ENCODE results near the gene LRRC59.

Gene LRRC59

DNA sequence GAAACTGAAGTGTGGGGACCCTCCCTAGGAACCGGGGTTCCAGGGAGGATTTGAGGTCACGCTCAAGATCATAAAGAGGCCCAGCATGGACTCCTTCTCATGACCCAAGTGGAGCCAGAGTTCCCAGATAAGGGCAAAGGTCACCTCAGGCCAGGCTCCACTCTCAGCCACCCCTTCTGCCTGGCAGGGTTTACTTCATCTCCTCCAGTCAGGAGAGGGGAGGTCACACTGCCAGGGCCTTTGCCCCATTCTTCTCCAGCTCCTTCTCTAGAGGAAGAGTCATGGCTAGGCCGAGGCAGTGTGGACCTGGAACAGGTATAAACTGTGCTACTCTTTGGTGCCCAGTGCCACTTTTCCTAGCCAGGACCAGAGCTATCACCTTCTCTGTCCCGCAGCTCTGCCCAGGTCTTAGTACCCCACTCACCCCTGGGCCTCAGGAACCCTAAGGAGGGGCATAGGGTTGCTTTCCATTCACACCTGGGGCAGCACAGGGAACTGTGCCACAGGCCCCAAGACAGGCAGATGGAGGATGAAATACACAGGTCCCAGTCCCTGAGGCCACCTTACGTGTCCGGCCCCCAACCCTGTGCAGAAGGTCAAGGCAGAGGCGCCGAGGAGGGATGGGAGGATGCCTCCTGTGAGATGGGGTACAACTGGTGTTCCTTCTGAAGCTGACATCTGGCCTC lies 27.8 kb upstream of the LRRC59 start:
- Histone ChIP-seq H3K27ac (peak overlapping the region; percentile 8), H3K36me3 (replicated peaks) (no peaks in the 10 kb centered on the region), H3K27me3 (replicated peaks) (no peaks in the 10 kb centered on the region), H3K4me3 (ENCODE audit: low read depth, low read length) (peak overlapping the region; percentile 74)
- TF ChIP-seq, protein P1, sequence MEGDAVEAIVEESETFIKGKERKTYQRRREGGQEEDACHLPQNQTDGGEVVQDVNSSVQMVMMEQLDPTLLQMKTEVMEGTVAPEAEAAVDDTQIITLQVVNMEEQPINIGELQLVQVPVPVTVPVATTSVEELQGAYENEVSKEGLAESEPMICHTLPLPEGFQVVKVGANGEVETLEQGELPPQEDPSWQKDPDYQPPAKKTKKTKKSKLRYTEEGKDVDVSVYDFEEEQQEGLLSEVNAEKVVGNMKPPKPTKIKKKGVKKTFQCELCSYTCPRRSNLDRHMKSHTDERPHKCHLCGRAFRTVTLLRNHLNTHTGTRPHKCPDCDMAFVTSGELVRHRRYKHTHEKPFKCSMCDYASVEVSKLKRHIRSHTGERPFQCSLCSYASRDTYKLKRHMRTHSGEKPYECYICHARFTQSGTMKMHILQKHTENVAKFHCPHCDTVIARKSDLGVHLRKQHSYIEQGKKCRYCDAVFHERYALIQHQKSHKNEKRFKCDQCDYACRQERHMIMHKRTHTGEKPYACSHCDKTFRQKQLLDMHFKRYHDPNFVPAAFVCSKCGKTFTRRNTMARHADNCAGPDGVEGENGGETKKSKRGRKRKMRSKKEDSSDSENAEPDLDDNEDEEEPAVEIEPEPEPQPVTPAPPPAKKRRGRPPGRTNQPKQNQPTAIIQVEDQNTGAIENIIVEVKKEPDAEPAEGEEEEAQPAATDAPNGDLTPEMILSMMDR (IDR thresholded peaks at IDR 0.05; ENCODE audit: low read depth, low read length, missing control alignments): no peak
- in situ Hi-C loops (cut with HindIII; ENCODE audit: low pct_ligation_motif_present, low sequenced_read_pairs): no loop called here
- DNase-seq: no peak

GRCh38 chr17:50424246-50424995 lies 27.1 kb upstream of the LRRC59 start:
- TF ChIP-seq, protein P1 (IDR thresholded peaks at IDR 0.05; ENCODE audit: low read depth, low read length, missing control alignments): no peak
- no peak for DNase-seq
- Histone ChIP-seq H3K36me3 (replicated peaks) (no peaks in the 10 kb centered on the region), H3K4me3 (ENCODE audit: low read depth, low read length) (no peak overlapping the region), H3K27me3 (replicated peaks) (no peaks in the 10 kb centered on the region), H3K27ac (peak overlapping the region; percentile 33)
- in situ Hi-C loops (cut with HindIII; ENCODE audit: low pct_ligation_motif_present, low sequenced_read_pairs): no loop called here

- no peaks in the 10 kb centered on the region for H3K36me3 ChIP-seq (replicated peaks)
- in situ Hi-C loops (cut with HindIII; ENCODE audit: low pct_ligation_motif_present, low sequenced_read_pairs): no loop called here
- TF ChIP-seq, protein P1 (IDR thresholded peaks at IDR 0.05; ENCODE audit: low read depth, low read length, missing control alignments): no peak
- peak overlapping the region; percentile 33 for H3K27ac ChIP-seq
- no peak overlapping the region for H3K4me3 ChIP-seq (ENCODE audit: low read depth, low read length)
- no peaks in the 10 kb centered on the region for H3K27me3 ChIP-seq (replicated peaks)
- DNase-seq: peak; percentile 89
Measured at GRCh38 chr17:50423553-50424159, 26.3 kb upstream of the LRRC59 start.

DNA sequence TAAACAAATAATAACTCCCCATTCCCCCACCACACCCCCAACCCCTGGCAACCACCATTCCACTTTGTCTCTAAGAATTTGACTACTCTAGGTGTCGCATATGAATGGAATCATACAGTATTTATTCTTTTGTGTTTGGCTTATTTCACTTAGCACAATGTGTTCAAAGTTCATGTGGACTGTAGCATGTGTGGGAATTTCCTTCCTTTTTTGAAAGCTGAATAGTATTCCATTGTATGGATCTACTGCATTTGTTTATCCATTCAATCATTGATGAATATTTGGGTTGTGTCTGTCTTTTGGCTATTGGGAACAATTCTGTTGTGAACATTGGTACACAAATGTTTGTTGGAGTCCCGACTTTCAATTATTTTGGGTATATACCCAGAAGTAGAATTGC lies 25.4 kb upstream of the LRRC59 start:
- H3K36me3 ChIP-seq (replicated peaks): no peaks in the 10 kb centered on the region
- DNase-seq: no peak
- no peak overlapping the region for H3K27ac ChIP-seq
- H3K4me3 ChIP-seq (ENCODE audit: low read depth, low read length): no peak overlapping the region
- TF ChIP-seq, protein P1 (IDR thresholded peaks at IDR 0.05; ENCODE audit: low read depth, low read length, missing control alignments): no peak
- H3K27me3 ChIP-seq (replicated peaks): no peaks in the 10 kb centered on the region
- in situ Hi-C loops (cut with HindIII; ENCODE audit: low pct_ligation_motif_present, low sequenced_read_pairs): no loop called here

- TF ChIP-seq, protein P1 (IDR thresholded peaks at IDR 0.05; ENCODE audit: low read depth, low read length, missing control alignments): no peak
- Histone ChIP-seq H3K4me3 (ENCODE audit: low read depth, low read length) (peak overlapping the region; percentile 9), H3K27ac (peak overlapping the region; percentile 25), H3K36me3 (replicated peaks) (no peaks in the 10 kb centered on the region), H3K27me3 (replicated peaks) (no peaks in the 10 kb centered on the region)
- no peak for DNase-seq
- in situ Hi-C loops (cut with HindIII; ENCODE audit: low pct_ligation_motif_present, low sequenced_read_pairs): no loop called here
Measured at GRCh38 chr17:50421308-50422051, 24.2 kb upstream of the LRRC59 start.
